Astrocyte (in vitro differentiated cells and primary cell): ENCODE data around the gene SHC3. TPM values are rescaled to one million over a fixed set of nuclear protein-coding genes. Genes with fewer than 3 reads are reported as not detected.

Experiments used
- DNase-seq: peaks from one replicate; pipeline ENCODE4 v3.0.0-alpha.2; 2010; ENCODE audit warnings: low read depth
- FAIRE-seq: peaks from 2 replicates; lab custom pipeline; 2011; peaks lifted over from hg19 to GRCh38; lab: Jason Lieb, UNC
- H2AFZ ChIP-seq: 2 replicates; pipeline ENCODE4 v1.6.0; 2012; ENCODE audit warnings: low read depth, low read length, inconsistent platforms
- H3K27ac ChIP-seq: 2 replicates; pipeline ENCODE4 v1.5.1; 2011; ENCODE audit warnings: low read depth, low read length, inconsistent platforms
- H3K27me3 ChIP-seq: 2 replicates; pipeline ENCODE4 v1.6.0; 2011; ENCODE audit warnings: low read length, inconsistent platforms; ENCODE audit not compliant: insufficient read depth
- H3K36me3 ChIP-seq: 2 replicates; pipeline ENCODE4 v1.5.1; 2011; ENCODE audit warnings: low read length, inconsistent platforms; ENCODE audit not compliant: insufficient read depth
- H3K4me1 ChIP-seq: 2 replicates; pipeline ENCODE4 v1.5.1; 2011; ENCODE audit warnings: low read length, inconsistent platforms; ENCODE audit not compliant: insufficient read depth
- H3K4me2 ChIP-seq: 2 replicates; pipeline ENCODE4 v1.6.0; 2012; ENCODE audit warnings: low read length, inconsistent platforms
- H3K4me3 ChIP-seq: 2 replicates; pipeline ENCODE4 v1.5.1; 2011; ENCODE audit warnings: low read depth, mild to moderate bottlenecking, low read length, inconsistent platforms; ENCODE audit not compliant: insufficient read depth
- H3K79me2 ChIP-seq: 2 replicates; pipeline ENCODE4 v1.6.0; 2012; ENCODE audit warnings: mild to moderate bottlenecking, low read length, inconsistent platforms; ENCODE audit not compliant: insufficient read depth
- H3K9ac ChIP-seq: 2 replicates; pipeline ENCODE4 v1.6.0; 2012; ENCODE audit warnings: mild to moderate bottlenecking, low read length, inconsistent platforms
- H3K9me3 ChIP-seq: 2 replicates; pipeline ENCODE4 v1.5.1; 2012; ENCODE audit warnings: low read depth, mild to moderate bottlenecking, low read length, inconsistent platforms; ENCODE audit not compliant: insufficient read depth
- H4K20me1 ChIP-seq: 2 replicates; pipeline ENCODE4 v1.6.0; 2012; ENCODE audit warnings: low read length, inconsistent platforms; ENCODE audit not compliant: insufficient read depth
- H3K27ac Mint-ChIP-seq: one replicate; pipeline ENCODE4 v1.8.0; 2021; ENCODE audit warnings: mild to moderate bottlenecking, mixed read lengths; ENCODE audit not compliant: unreplicated experiment
- H3K27me3 Mint-ChIP-seq: one replicate; pipeline ENCODE4 v1.8.0; 2021; ENCODE audit warnings: low read depth, mixed read lengths; ENCODE audit not compliant: unreplicated experiment
- H3K36me3 Mint-ChIP-seq: one replicate; pipeline ENCODE4 v1.8.0; 2021; ENCODE audit warnings: low read depth, mixed read lengths; ENCODE audit not compliant: unreplicated experiment
- H3K4me1 Mint-ChIP-seq: one replicate; pipeline ENCODE4 v1.8.0; 2021; ENCODE audit warnings: low read depth, mixed read lengths; ENCODE audit not compliant: unreplicated experiment
- H3K4me3 Mint-ChIP-seq: one replicate; pipeline ENCODE4 v1.8.0; 2021; ENCODE audit warnings: mild to moderate bottlenecking, moderate library complexity, mixed read lengths; ENCODE audit not compliant: unreplicated experiment
- H3K9me3 Mint-ChIP-seq: one replicate; pipeline ENCODE4 v1.8.0; 2021; ENCODE audit warnings: mild to moderate bottlenecking, mixed read lengths; ENCODE audit not compliant: unreplicated experiment
- CTCF ChIP-seq: IDR thresholded peaks from 2 replicates; pipeline ENCODE4 v1.5.1; 2011; ENCODE audit warnings: low read depth, mild to moderate bottlenecking, inconsistent platforms, low read length, moderate library complexity; ENCODE audit not compliant: insufficient read depth
- EZH2 ChIP-seq: IDR thresholded peaks from 2 replicates; pipeline ENCODE4 v1.6.1; 2012; ENCODE audit warnings: mild to moderate bottlenecking, low read length, inconsistent platforms; ENCODE audit not compliant: insufficient read depth
- total RNA-seq: library from RNA; stranded (reverse); gene quantifications from 2 replicates; pipeline ENCODE4 v1.2.1, GENCODE V29; 2021

SHC3 gene
- total RNA-seq, 1 donor from 2014 or later: 4.6 TPM

- no peak overlapping the region for H3K4me3 Mint-ChIP-seq
- H3K4me1 Mint-ChIP-seq: no peaks in the 10 kb centered on the region
- no peaks in the 10 kb centered on the region for H3K27me3 Mint-ChIP-seq
- no peak for FAIRE-seq
- Histone ChIP-seq H2AFZ (no peak overlapping the region), H4K20me1 (peaks cover 26% of the 10 kb centered on the region), H3K27ac (no peak overlapping the region), H3K4me3 (no peak overlapping the region), H3K79me2 (peaks cover 85% of the 10 kb centered on the region), H3K36me3 (no peaks in the 10 kb centered on the region), H3K4me1 (peaks cover 5% of the 10 kb centered on the region), H3K27me3 (no peaks in the 10 kb centered on the region), H3K9ac (no peak overlapping the region), H3K4me2 (no peak overlapping the region), H3K9me3 (no peaks in the 10 kb centered on the region)
- H3K36me3 Mint-ChIP-seq: peaks cover 4% of the 10 kb centered on the region
- no peak for DNase-seq
- peaks cover 4% of the 10 kb centered on the region for H3K9me3 Mint-ChIP-seq
- TF ChIP-seq EZH2 (no peak), CTCF (no peak)
- no peak overlapping the region for H3K27ac Mint-ChIP-seq
Observed at GRCh38 chr9:89120704-89121103, 57.9 kb downstream of the SHC3 start.

GRCh38 chr9:89116805-89117192, 61.8 kb downstream of the SHC3 start:
- no peak overlapping the region for H3K9ac ChIP-seq
- no peak overlapping the region for H3K4me3 ChIP-seq
- peak overlapping the region; percentile 64 for H3K27ac ChIP-seq
- H3K36me3 ChIP-seq: no peaks in the 10 kb centered on the region
- H3K79me2 ChIP-seq: peaks cover 93% of the 10 kb centered on the region
- H3K9me3 Mint-ChIP-seq: no peaks in the 10 kb centered on the region
- no peaks in the 10 kb centered on the region for H3K36me3 Mint-ChIP-seq
- TF ChIP-seq EZH2: no peak
- TF ChIP-seq CTCF: no peak
- no peak for FAIRE-seq
- no peak overlapping the region for H3K27ac Mint-ChIP-seq
- H3K27me3 ChIP-seq: no peaks in the 10 kb centered on the region
- no peak for DNase-seq
- H3K4me3 Mint-ChIP-seq: no peak overlapping the region
- no peaks in the 10 kb centered on the region for H3K4me1 Mint-ChIP-seq
- no peaks in the 10 kb centered on the region for H3K27me3 Mint-ChIP-seq
- no peaks in the 10 kb centered on the region for H3K9me3 ChIP-seq
- H4K20me1 ChIP-seq: peaks cover 36% of the 10 kb centered on the region
- no peak overlapping the region for H2AFZ ChIP-seq
- H3K4me1 ChIP-seq: peaks cover 7% of the 10 kb centered on the region
- no peak overlapping the region for H3K4me2 ChIP-seq

- Histone ChIP-seq H3K9ac (no peak overlapping the region), H3K36me3 (no peaks in the 10 kb centered on the region), H3K79me2 (peaks cover 92% of the 10 kb centered on the region), H3K9me3 (no peaks in the 10 kb centered on the region), H2AFZ (no peak overlapping the region), H4K20me1 (peaks cover 38% of the 10 kb centered on the region), H3K4me1 (peaks cover 7% of the 10 kb centered on the region), H3K4me2 (no peak overlapping the region), H3K27ac (peak overlapping the region; percentile 64), H3K4me3 (no peak overlapping the region), H3K27me3 (no peaks in the 10 kb centered on the region)
- no peak for TF ChIP-seq EZH2
- TF ChIP-seq CTCF: no peak
- FAIRE-seq (no peak), DNase-seq (peak; percentile 83)
- H3K27me3 Mint-ChIP-seq: no peaks in the 10 kb centered on the region
- H3K36me3 Mint-ChIP-seq: no peaks in the 10 kb centered on the region
- no peak overlapping the region for H3K4me3 Mint-ChIP-seq
- no peak overlapping the region for H3K27ac Mint-ChIP-seq
- no peaks in the 10 kb centered on the region for H3K4me1 Mint-ChIP-seq
- H3K9me3 Mint-ChIP-seq: no peaks in the 10 kb centered on the region
Observed at GRCh38 chr9:89116064-89116804, 62.4 kb downstream of the SHC3 start.
